GM12878 (cell line): ENCODE data around the gene KRT7.

Source experiments
- BHLHE40 ChIP-seq, 2 experiments: fragments of 450-650 bp in 1 of 2; IDR thresholded peaks; 2 replicates each; pipeline ENCODE4 v1.6.1; 2011 to 2017; ENCODE audit warnings: low read depth in 2 of 2, borderline replicate concordance in 1 of 2, improper control_type of control experiment in 1 of 2, low read length in 1 of 2, mild to moderate bottlenecking in 1 of 2
- CHD4 ChIP-seq: fragments of 200-600 bp; sonication (generic); IDR thresholded peaks from 2 replicates; pipeline ENCODE4 v1.6.1; 2016; ENCODE audit warnings: mild to moderate bottlenecking
- ETV6 ChIP-seq, 2 experiments: fragments of 450-650 bp in 1 of 2; IDR thresholded peaks in 1 of 2; conservative IDR thresholded peaks in 1 of 2; 2 replicates each; pipeline ENCODE4 v1.6.1; 2014; ENCODE audit warnings: antibody characterized with exemption in 1 of 2, borderline replicate concordance in 1 of 2, low read depth in 1 of 2, mild to moderate bottlenecking in 1 of 2, moderate library complexity in 1 of 2
- JUNB ChIP-seq: IDR thresholded peaks from 2 replicates; pipeline ENCODE4 v1.6.1; 2016; ENCODE audit warnings: antibody characterized with exemption, mild to moderate bottlenecking
- RFX5 ChIP-seq: IDR thresholded peaks from 2 replicates; pipeline ENCODE4 v1.6.1; 2011; ENCODE audit warnings: low read depth, low read length, improper control_type of control experiment
- SRF ChIP-seq, 2 experiments: IDR thresholded peaks; 2 replicates each; pipeline ENCODE4 v1.6.1; 2011; ENCODE audit warnings: low read depth in 2 of 2, low read length in 2 of 2, mild to moderate bottlenecking in 1 of 2, moderate library complexity in 1 of 2
- SUPT20H ChIP-seq: IDR thresholded peaks from 2 replicates; pipeline ENCODE4 v1.6.1; 2011; ENCODE audit warnings: low read depth, mild to moderate bottlenecking, low read length, moderate library complexity, borderline replicate concordance; ENCODE audit not compliant: control insufficient read depth
- ZNF217 ChIP-seq: fragments of 450-650 bp; IDR thresholded peaks from 2 replicates; pipeline ENCODE4 v1.6.1; 2017; ENCODE audit warnings: antibody characterized with exemption, mild to moderate bottlenecking
- TF ChIP-seq, protein P1 (sequence below): fragments of 450-650 bp; IDR thresholded peaks from 2 replicates; pipeline ENCODE4 v1.6.1; 2017; ENCODE audit warnings: mild to moderate bottlenecking, moderate library complexity
- TF ChIP-seq, protein P2 (sequence below), 3 experiments: IDR thresholded peaks in 2 of 3; conservative IDR thresholded peaks in 1 of 3; 2 replicates each; pipeline ENCODE4 v1.5.1; 2011; ENCODE audit warnings: low read depth in 3 of 3, low read length in 3 of 3, mild to moderate bottlenecking in 3 of 3, control low read depth in 2 of 3, moderate library complexity in 2 of 3, inconsistent platforms in 1 of 3, mixed read lengths in 1 of 3; ENCODE audit not compliant: control insufficient read depth in 2 of 3, insufficient read depth in 1 of 3; ENCODE audit errors: extremely low read depth in 1 of 3
- TF ChIP-seq, protein P3 (sequence below): fragments of 450-650 bp; IDR thresholded peaks from 2 replicates; pipeline ENCODE4 v1.6.1; 2016; ENCODE audit warnings: mild to moderate bottlenecking, moderate library complexity, borderline replicate concordance
- TF ChIP-seq, protein P4 (sequence below): fragments of 450-650 bp; formaldehyde crosslinking; IDR thresholded peaks from 2 replicates; pipeline ENCODE4 v1.4.0; 2020; ENCODE audit warnings: mild to moderate bottlenecking, moderate library complexity

DNA sequence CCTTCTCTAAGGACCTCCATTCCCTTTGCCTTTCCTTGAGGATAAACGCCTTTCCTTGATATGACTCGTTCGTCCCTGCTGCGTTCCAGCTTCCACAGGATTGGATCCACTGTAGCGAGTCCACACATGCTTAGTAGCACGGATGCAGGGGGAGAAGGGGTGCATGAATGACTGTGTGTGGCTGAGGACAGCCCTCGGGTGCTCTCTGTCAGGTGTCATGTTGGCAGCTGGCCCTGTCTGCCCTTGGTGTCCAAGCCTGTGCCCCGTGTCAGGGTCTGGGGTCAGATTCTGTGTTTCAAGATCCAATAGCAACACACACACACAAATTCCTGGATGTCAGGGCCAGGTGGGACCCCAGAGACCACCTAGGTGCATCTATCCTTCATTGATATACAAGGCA, 23.7 kb upstream of the KRT7 start:
- TF ChIP-seq, protein P1, sequence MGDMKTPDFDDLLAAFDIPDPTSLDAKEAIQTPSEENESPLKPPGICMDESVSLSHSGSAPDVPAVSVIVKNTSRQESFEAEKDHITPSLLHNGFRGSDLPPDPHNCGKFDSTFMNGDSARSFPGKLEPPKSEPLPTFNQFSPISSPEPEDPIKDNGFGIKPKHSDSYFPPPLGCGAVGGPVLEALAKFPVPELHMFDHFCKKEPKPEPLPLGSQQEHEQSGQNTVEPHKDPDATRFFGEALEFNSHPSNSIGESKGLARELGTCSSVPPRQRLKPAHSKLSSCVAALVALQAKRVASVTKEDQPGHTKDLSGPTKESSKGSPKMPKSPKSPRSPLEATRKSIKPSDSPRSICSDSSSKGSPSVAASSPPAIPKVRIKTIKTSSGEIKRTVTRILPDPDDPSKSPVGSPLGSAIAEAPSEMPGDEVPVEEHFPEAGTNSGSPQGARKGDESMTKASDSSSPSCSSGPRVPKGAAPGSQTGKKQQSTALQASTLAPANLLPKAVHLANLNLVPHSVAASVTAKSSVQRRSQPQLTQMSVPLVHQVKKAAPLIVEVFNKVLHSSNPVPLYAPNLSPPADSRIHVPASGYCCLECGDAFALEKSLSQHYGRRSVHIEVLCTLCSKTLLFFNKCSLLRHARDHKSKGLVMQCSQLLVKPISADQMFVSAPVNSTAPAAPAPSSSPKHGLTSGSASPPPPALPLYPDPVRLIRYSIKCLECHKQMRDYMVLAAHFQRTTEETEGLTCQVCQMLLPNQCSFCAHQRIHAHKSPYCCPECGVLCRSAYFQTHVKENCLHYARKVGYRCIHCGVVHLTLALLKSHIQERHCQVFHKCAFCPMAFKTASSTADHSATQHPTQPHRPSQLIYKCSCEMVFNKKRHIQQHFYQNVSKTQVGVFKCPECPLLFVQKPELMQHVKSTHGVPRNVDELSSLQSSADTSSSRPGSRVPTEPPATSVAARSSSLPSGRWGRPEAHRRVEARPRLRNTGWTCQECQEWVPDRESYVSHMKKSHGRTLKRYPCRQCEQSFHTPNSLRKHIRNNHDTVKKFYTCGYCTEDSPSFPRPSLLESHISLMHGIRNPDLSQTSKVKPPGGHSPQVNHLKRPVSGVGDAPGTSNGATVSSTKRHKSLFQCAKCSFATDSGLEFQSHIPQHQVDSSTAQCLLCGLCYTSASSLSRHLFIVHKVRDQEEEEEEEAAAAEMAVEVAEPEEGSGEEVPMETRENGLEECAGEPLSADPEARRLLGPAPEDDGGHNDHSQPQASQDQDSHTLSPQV = no peak
- TF ChIP-seq CHD4 (no peak), SUPT20H (no peak), JUNB (no peak), BHLHE40 (IDR thresholded peaks at IDR 0.05; ENCODE audit: borderline replicate concordance in 1 of 2, low read depth in 2 of 2, low read length in 1 of 2) (no peak), SRF (IDR thresholded peaks at IDR 0.05; ENCODE audit: low read depth in 2 of 2, low read length in 2 of 2) (no peak), RFX5 (no peak), ETV6 (conservative IDR thresholded peaks at IDR 0.05 in 1 of 2, IDR thresholded peaks at IDR 0.05 in 1 of 2; ENCODE audit: borderline replicate concordance in 1 of 2, low read depth in 1 of 2) (no peak), ZNF217 (no peak)
- TF ChIP-seq, protein P2, sequence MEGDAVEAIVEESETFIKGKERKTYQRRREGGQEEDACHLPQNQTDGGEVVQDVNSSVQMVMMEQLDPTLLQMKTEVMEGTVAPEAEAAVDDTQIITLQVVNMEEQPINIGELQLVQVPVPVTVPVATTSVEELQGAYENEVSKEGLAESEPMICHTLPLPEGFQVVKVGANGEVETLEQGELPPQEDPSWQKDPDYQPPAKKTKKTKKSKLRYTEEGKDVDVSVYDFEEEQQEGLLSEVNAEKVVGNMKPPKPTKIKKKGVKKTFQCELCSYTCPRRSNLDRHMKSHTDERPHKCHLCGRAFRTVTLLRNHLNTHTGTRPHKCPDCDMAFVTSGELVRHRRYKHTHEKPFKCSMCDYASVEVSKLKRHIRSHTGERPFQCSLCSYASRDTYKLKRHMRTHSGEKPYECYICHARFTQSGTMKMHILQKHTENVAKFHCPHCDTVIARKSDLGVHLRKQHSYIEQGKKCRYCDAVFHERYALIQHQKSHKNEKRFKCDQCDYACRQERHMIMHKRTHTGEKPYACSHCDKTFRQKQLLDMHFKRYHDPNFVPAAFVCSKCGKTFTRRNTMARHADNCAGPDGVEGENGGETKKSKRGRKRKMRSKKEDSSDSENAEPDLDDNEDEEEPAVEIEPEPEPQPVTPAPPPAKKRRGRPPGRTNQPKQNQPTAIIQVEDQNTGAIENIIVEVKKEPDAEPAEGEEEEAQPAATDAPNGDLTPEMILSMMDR (IDR thresholded peaks at IDR 0.05 in 2 of 3, conservative IDR thresholded peaks at IDR 0.05 in 1 of 3; ENCODE audit: control insufficient read depth in 2 of 3, extremely low read depth in 1 of 3, insufficient read depth in 1 of 3, low read depth in 3 of 3, low read length in 3 of 3) = no peak
- TF ChIP-seq, protein P3, sequence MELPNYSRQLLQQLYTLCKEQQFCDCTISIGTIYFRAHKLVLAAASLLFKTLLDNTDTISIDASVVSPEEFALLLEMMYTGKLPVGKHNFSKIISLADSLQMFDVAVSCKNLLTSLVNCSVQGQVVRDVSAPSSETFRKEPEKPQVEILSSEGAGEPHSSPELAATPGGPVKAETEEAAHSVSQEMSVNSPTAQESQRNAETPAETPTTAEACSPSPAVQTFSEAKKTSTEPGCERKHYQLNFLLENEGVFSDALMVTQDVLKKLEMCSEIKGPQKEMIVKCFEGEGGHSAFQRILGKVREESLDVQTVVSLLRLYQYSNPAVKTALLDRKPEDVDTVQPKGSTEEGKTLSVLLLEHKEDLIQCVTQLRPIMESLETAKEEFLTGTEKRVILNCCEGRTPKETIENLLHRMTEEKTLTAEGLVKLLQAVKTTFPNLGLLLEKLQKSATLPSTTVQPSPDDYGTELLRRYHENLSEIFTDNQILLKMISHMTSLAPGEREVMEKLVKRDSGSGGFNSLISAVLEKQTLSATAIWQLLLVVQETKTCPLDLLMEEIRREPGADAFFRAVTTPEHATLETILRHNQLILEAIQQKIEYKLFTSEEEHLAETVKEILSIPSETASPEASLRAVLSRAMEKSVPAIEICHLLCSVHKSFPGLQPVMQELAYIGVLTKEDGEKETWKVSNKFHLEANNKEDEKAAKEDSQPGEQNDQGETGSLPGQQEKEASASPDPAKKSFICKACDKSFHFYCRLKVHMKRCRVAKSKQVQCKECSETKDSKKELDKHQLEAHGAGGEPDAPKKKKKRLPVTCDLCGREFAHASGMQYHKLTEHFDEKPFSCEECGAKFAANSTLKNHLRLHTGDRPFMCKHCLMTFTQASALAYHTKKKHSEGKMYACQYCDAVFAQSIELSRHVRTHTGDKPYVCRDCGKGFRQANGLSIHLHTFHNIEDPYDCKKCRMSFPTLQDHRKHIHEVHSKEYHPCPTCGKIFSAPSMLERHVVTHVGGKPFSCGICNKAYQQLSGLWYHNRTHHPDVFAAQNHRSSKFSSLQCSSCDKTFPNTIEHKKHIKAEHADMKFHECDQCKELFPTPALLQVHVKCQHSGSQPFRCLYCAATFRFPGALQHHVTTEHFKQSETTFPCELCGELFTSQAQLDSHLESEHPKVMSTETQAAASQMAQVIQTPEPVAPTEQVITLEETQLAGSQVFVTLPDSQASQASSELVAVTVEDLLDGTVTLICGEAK = no peak
- TF ChIP-seq, protein P4, sequence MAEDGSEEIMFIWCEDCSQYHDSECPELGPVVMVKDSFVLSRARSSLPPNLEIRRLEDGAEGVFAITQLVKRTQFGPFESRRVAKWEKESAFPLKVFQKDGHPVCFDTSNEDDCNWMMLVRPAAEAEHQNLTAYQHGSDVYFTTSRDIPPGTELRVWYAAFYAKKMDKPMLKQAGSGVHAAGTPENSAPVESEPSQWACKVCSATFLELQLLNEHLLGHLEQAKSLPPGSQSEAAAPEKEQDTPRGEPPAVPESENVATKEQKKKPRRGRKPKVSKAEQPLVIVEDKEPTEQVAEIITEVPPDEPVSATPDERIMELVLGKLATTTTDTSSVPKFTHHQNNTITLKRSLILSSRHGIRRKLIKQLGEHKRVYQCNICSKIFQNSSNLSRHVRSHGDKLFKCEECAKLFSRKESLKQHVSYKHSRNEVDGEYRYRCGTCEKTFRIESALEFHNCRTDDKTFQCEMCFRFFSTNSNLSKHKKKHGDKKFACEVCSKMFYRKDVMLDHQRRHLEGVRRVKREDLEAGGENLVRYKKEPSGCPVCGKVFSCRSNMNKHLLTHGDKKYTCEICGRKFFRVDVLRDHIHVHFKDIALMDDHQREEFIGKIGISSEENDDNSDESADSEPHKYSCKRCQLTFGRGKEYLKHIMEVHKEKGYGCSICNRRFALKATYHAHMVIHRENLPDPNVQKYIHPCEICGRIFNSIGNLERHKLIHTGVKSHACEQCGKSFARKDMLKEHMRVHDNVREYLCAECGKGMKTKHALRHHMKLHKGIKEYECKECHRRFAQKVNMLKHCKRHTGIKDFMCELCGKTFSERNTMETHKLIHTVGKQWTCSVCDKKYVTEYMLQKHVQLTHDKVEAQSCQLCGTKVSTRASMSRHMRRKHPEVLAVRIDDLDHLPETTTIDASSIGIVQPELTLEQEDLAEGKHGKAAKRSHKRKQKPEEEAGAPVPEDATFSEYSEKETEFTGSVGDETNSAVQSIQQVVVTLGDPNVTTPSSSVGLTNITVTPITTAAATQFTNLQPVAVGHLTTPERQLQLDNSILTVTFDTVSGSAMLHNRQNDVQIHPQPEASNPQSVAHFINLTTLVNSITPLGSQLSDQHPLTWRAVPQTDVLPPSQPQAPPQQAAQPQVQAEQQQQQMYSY (CRISPR knock-in tag) = no peak
